Measurements from ENCODE around the gene AKT3.
A peak's percentile ranks its signal among the peaks of the same experiment; 100 is the strongest.
"Not testable (repeated sequence)": the region's sequence is repeated elsewhere in the genome, so short reads cannot be mapped to it uniquely, and the experiment has no call there.

AKT3 gene

DNA sequence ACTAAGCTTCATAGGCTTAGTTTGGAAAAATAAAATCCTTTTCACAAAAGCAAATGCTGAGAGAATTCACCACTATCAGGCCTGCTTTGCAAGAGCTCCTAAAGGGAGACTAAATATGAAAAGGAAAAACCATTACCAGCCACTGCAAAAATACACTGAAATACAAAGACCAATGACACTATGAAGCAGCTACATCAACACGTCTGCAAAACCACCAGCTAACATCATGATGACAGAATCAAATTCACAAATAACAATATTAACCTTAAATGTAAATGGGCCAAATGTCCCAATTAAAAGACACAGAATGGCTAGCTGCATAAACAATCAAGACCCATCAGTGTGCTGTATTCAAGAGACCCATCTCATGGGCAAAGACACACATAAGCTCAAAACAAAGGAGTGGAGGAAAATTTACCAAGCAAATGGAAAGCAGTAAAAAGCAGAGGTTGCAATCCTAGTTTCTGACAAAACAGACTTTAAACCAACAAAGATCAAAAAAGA, 28.8 kb downstream of the AKT3 start:
- H3K4me3 ChIP-seq (ENCODE audit: low read depth, low read length), result no peak overlapping the region
- DNase-seq (ENCODE audit: low read depth), result no peak
- TF ChIP-seq CTCF (IDR thresholded peaks at IDR 0.05; ENCODE audit: control insufficient read depth, extremely low read depth, insufficient read depth), result no peak

- DNase-seq (ENCODE audit: low read depth), result no peak
- H3K4me3 ChIP-seq (ENCODE audit: low read depth, low read length), result no peak overlapping the region
- no peak for TF ChIP-seq CTCF (IDR thresholded peaks at IDR 0.05; ENCODE audit: control insufficient read depth, extremely low read depth, insufficient read depth)
These were observed 30.6 kb downstream of the AKT3 start for GRCh38 chr1:243819438-243819839.

DNA sequence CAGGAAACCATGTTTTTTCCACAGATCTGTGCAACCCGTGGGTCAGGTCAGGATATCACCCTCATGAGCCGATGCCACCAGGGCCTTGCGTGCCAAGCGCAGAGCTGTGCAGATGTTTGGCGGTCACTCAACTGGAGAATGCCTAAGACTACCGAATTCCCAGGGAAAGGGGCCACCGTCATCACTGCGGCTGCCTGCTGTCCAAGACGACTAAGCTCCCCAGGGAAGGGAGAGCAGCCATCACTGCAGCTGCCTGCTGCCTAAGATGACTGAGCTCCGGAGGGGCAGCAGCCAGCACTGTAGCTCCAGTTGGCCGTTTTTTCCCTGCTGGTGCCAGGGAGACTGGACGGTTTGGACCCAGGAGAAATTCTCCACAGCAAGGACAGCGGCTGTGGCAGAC, 31.1 kb downstream of the AKT3 start:
- no peak for DNase-seq (ENCODE audit: low read depth)
- no peak overlapping the region for H3K4me3 ChIP-seq (ENCODE audit: low read depth, low read length)
- no peak for TF ChIP-seq CTCF (IDR thresholded peaks at IDR 0.05; ENCODE audit: control insufficient read depth, extremely low read depth, insufficient read depth)

- DNase-seq (ENCODE audit: low read depth), result no peak
- TF ChIP-seq CTCF (IDR thresholded peaks at IDR 0.05; ENCODE audit: control insufficient read depth, extremely low read depth, insufficient read depth), result 0 out of 2 replicates have a peak, but pooled peaks have one; percentile 0
- H3K4me3 ChIP-seq (ENCODE audit: low read depth, low read length), result no peak overlapping the region
These were observed 35.3 kb downstream of the AKT3 start for GRCh38 chr1:243814718-243815117.

DNA sequence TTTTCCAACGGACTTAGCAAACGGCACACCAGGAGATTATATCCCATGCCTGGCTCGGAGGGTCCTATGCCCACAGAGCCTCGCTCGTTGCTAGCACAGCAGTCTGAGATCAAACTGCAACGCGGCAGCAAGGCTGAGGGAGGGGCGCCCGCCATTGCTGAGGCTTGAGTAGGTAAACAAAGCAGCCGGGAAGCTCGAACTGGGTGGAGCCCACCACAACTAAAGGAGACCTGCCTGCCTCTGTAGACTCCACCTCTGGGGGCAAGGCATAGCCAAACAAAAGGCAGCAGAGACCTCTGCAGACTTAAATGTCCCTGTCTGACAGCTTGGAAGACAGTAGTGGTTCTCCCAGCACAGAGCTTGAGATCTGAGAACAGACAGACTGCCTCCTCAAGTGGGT, 42.7 kb downstream of the AKT3 start:
- H3K4me3 ChIP-seq (ENCODE audit: low read depth, low read length); DNase-seq (ENCODE audit: low read depth): not testable (repeated sequence)

GRCh38 chr1:243806310-243806709, 43.7 kb downstream of the AKT3 start:
- no peak for TF ChIP-seq CTCF (IDR thresholded peaks at IDR 0.05; ENCODE audit: control insufficient read depth, extremely low read depth, insufficient read depth)
- DNase-seq (ENCODE audit: low read depth), result no peak
- no peak overlapping the region for H3K4me3 ChIP-seq (ENCODE audit: low read depth, low read length)

GRCh38 chr1:243802736-243803135, 47.3 kb downstream of the AKT3 start:
- TF ChIP-seq CTCF (IDR thresholded peaks at IDR 0.05; ENCODE audit: control insufficient read depth, extremely low read depth, insufficient read depth), result no peak
- no peak overlapping the region for H3K4me3 ChIP-seq (ENCODE audit: low read depth, low read length)
- DNase-seq (ENCODE audit: low read depth), result no peak
